Activated T-helper 1 cell treated with anti-CD3 and anti-CD28 coated beads, Interleukin-12 subunit alpha, Interleukin-12 subunit beta, Interleukin-2, Interleukin-4 antibody, amounts not matched to agents 30 ng/mL and 10 ng/mL and 1 ng/mL, durations not matched to agents 14 hours and 24 hours and 36 hours (primary cell): ENCODE results near the gene KRTAP10-1. TPM values are rescaled to one million over a fixed set of nuclear protein-coding genes. Genes with fewer than 3 reads are reported as not detected.
A peak's percentile ranks its signal among the peaks of the same experiment; 100 is the strongest.
"Not testable (repeated sequence)": the region's sequence is repeated elsewhere in the genome, so short reads cannot be mapped to it uniquely, and the experiment has no call there.

ENCODE experiments used
- DNase-seq: peaks from one replicate; pipeline ENCODE4 v3.0.0; 2021; ENCODE audit warnings: low spot score
- H3K27ac Mint-ChIP-seq: one replicate; pipeline ENCODE4 v1.8.0; 2021; ENCODE audit warnings: mild to moderate bottlenecking, mixed read lengths
- H3K27me3 Mint-ChIP-seq: one replicate; pipeline ENCODE4 v1.8.0; 2022; ENCODE audit warnings: mild to moderate bottlenecking, moderate library complexity, mixed read lengths; ENCODE audit not compliant: insufficient read depth
- H3K36me3 Mint-ChIP-seq: one replicate; pipeline ENCODE4 v1.8.0; 2021; ENCODE audit warnings: low read depth, mixed read lengths
- H3K4me1 Mint-ChIP-seq: one replicate; pipeline ENCODE4 v1.8.0; 2021; ENCODE audit warnings: low read depth, mixed read lengths
- H3K4me3 Mint-ChIP-seq: one replicate; pipeline ENCODE4 v1.8.0; 2021; ENCODE audit warnings: mild to moderate bottlenecking, moderate library complexity, mixed read lengths
- H3K9me3 Mint-ChIP-seq: one replicate; pipeline ENCODE4 v1.8.0; 2021; ENCODE audit warnings: mixed read lengths
- intact Hi-C: fragments of 100-400 bp; cut with micrococcal nuclease; formaldehyde crosslinking; loops from one replicate; pipeline ENCODE4 v1.15.1; 2024
- total RNA-seq: library from RNA; stranded (reverse); gene quantifications from 2 replicates; pipeline ENCODE4 v1.2.3, GENCODE V29; 2022

KRTAP10-1 gene
- total RNA-seq, 1 donor from 2014 or later: not detected

DNA sequence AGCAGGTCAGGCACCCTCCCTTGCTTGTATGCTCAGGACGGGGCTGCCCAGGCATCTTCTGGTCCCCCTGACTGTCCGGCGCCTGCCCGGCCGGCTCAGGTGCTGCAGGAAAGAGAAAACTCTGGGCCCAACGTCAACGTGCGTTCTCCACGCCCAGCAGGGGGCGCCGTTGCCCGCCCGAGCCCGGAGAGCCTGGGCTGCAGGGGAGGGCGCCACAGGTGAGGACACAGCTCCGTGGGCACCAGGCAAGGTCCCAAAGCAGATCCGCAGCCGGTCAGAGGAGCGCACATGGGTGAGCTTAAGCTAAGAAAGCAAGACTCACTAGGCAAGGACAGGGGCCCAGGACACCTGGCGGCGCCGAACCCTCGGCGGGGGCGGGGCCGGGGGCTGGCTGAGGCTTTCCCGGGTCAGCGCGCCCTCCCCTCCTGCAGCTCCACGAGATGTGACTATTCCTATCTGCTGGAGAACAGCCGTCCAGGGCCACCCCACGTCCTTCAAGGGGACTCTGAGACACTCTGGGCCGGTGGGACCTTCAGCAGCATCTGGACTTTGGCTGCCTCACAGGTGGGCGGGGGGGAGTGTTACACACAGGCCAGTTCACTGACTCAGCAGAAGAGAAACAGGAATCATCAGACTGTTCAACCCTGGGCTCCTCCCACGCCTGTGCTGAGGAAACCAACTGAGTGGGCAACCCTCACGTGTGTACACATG, 29.3 kb downstream of the KRTAP10-1 start:
- intact Hi-C loops: loop anchor here (1.0 to 2.0 kb wide), 4 partner anchors 232 to 364 kb away; partner anchors contain the start of gene UBE2G2
- Mint-ChIP-seq H3K27ac (no peak overlapping the region), H3K27me3 (peaks cover 6% of the 10 kb centered on the region), H3K9me3 (no peaks in the 10 kb centered on the region), H3K4me3 (no peak overlapping the region), H3K36me3 (no peaks in the 10 kb centered on the region), H3K4me1 (no peaks in the 10 kb centered on the region)
- DNase-seq: peak; percentile 72

DNA sequence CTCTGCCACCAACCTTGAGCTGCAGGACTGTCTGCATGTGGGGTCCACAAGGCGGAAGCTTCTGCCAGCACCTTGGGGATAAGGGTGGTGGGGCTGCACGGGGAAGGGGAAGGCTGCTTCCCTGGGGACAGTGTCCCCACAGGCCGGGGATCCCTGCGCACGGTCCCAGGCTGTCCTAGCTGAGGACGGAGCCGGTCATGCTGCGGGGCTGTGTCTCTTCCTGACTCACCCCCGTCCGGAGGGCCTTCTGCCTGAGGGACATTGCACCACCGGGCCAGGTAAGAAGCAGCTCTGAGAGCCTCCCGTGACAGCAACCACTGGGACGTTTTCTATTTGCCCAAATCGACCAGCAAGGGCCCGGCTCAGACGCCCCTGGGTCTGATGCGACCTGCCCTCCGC, 29.9 kb downstream of the KRTAP10-1 start:
- H3K36me3 Mint-ChIP-seq: no peaks in the 10 kb centered on the region
- intact Hi-C loops: loop anchor here (1.0 to 2.0 kb wide), 4 partner anchors 232 to 365 kb away; partner anchors contain the start of gene UBE2G2
- no peaks in the 10 kb centered on the region for H3K9me3 Mint-ChIP-seq
- H3K4me1 Mint-ChIP-seq: no peaks in the 10 kb centered on the region
- H3K27ac Mint-ChIP-seq: no peak overlapping the region
- H3K4me3 Mint-ChIP-seq: no peak overlapping the region
- peaks cover 6% of the 10 kb centered on the region for H3K27me3 Mint-ChIP-seq
- DNase-seq: no peak

DNA sequence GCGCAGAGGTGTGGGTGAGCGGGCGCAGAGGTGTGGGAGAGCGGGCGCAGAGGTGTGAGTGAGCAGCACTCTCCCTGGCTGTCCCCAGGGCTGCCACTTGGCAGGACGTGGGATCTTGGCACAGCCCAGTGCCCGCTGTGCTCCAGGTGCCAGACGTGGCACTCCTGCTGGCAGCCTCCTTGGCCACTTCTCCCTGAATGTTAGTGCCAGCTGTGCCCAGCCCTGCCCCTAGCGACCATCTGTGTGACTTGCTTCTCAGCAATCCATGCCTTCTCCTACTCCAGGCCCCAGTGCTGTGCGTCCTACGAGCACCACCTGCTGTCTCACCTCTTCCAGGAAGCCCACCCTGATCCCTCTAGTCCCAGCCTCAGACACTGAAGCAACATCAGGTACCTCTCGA, 30.5 kb downstream of the KRTAP10-1 start:
- Mint-ChIP-seq H3K27me3 (peaks cover 6% of the 10 kb centered on the region), H3K4me1 (no peaks in the 10 kb centered on the region), H3K9me3 (no peaks in the 10 kb centered on the region), H3K36me3 (no peaks in the 10 kb centered on the region), H3K27ac (no peak overlapping the region), H3K4me3 (no peak overlapping the region)
- intact Hi-C loops: no loop called here
- DNase-seq: no peak

DNA sequence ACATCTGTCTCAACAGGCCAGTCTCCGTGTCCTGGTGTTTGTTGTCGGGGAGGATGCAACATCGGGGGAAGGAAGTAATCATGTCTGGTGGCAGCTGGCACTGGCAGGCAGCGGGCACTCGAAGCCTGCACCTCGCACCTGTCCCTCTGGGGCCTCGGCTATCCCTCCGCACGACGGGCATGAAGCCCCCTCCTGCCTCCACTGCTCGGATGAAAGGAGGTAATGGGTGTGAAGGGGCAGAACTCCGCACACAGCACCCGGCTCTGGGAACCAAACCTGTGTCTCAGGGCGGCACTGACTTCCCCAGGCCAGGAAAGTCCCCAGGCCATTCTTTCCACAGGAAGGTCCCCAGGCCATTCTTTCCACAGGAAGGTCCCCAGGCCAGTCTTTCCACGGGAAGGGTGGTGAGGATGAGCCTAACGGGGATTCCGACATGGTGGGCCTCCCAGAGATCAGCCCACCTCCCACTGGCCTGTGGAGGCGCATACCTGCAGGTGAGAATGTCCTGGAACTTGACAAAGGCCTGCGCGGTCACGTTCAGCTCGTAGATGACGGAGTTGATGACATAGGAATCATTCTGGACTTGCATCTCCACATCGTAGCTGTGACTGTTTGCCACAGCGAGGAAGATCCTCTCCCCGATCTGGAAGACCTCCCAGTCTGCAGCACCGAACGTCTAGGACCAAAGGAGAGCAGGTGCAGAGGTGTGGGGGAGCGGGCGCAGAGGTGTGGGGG, 31.1 kb downstream of the KRTAP10-1 start:
- H3K27ac Mint-ChIP-seq: no peak overlapping the region
- no peak for DNase-seq
- intact Hi-C loops: no loop called here
- peaks cover 6% of the 10 kb centered on the region for H3K27me3 Mint-ChIP-seq
- H3K9me3 Mint-ChIP-seq: no peaks in the 10 kb centered on the region
- no peaks in the 10 kb centered on the region for H3K4me1 Mint-ChIP-seq
- H3K36me3 Mint-ChIP-seq: no peaks in the 10 kb centered on the region
- H3K4me3 Mint-ChIP-seq: no peak overlapping the region

DNA sequence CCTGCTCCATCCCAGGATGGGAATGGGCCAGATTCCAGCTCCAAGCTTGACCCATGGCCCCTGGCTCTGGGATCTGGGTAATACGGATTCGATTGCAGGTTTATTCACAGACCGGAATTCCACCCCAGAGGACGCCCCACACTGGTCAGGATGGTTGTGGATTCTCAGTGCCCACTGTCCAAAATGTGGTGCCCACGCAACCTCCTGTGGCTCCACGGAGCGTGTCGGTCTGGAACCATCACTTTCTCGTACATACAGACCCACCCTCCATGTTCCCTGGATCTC, 31.6 kb downstream of the KRTAP10-1 start:
- no peaks in the 10 kb centered on the region for H3K9me3 Mint-ChIP-seq
- DNase-seq: no peak
- H3K27ac Mint-ChIP-seq: no peak overlapping the region
- peaks cover 6% of the 10 kb centered on the region for H3K27me3 Mint-ChIP-seq
- no peak overlapping the region for H3K4me3 Mint-ChIP-seq
- no peaks in the 10 kb centered on the region for H3K36me3 Mint-ChIP-seq
- no peaks in the 10 kb centered on the region for H3K4me1 Mint-ChIP-seq
- intact Hi-C loops: no loop called here

DNA sequence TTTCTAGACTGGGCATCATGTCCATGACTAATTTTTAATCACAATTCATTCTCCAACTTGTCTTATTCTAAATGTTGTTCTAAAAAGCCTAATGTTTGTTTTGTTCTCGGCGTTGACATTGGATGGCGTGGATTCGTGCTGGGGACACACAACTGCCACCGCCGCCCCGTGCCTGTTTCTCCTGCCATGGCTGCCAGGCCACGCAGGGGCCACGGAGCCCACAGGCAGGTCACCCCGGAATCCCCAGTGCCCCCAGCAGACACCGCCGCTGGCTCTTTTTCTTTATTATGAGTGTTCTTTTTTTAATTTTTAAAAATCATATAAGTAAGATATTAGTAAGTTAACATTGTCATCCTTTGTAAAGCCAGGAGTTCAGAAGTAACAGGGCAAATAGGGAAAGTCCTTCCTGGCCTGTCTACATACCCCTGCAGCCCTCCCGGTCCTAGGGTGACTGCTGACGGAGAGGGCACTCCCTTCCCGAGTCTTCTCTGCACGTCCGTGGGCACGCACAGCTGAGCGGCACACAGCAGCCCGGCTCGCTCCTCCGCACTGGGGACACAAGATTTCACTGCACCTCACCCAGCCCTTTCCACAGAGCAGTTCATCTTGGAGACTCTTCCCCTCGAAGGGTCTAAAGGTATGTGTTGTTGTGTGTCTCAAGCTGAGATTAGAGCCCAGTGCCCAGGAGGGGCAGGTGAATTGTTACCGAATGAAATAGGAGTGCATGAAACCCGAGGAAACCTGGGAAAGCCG, 32.1 kb downstream of the KRTAP10-1 start:
- H3K4me3 Mint-ChIP-seq: no peak overlapping the region
- no peaks in the 10 kb centered on the region for H3K4me1 Mint-ChIP-seq
- H3K36me3 Mint-ChIP-seq: no peaks in the 10 kb centered on the region
- no peaks in the 10 kb centered on the region for H3K9me3 Mint-ChIP-seq
- peaks cover 6% of the 10 kb centered on the region for H3K27me3 Mint-ChIP-seq
- intact Hi-C loops: no loop called here
- no peak for DNase-seq
- H3K27ac Mint-ChIP-seq: no peak overlapping the region

DNA sequence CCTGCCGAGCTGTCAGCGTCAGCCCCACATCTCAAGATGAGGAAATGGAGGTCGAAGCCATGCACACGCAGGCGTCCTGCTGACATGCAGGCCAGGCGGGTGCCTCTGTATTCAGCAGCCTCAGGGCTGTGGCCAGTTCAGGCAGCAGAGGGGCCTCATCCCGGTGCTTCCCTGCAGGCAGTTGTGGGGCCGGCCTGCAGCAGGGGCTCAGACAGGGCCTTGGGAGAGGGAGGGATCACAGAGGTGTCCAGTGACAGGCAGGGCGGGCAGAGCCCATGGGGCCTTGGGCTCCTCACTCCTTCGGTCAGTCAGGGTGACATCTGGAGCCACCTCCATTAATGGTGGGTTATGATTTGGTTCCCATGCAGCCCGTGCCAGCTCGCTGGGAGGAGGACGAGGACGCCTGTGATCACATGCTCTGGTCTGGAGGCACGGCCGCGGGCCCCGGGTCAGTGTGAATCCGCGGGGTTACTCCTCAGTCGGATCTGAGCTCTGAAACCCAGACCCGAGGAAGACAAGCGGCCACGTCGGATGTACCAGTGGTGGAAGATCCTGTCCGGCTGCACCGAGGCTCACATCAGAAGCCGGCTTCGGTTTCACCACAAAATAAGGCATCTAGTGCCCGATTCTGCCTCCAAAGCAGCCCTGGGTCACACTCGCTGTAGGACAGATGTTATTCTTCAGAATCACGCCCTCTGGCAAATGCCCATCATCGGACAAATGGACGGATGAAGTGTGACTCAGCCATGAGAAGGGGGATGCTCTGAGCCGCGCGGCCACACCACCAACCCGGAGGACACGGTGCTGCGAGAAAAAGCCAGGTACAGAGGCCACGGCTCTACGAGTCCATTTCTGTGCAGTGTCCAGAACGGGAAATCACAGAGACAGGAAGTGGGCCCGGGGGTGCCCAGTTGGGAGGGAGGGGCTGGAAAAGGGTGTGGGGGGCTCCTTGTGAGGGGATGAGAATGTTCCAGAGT, 33.4 kb downstream of the KRTAP10-1 start:
- DNase-seq: no peak
- Mint-ChIP-seq H3K9me3 (no peaks in the 10 kb centered on the region), H3K27me3 (peaks cover 6% of the 10 kb centered on the region), H3K4me3 (no peak overlapping the region), H3K27ac (no peak overlapping the region), H3K4me1 (no peaks in the 10 kb centered on the region), H3K36me3 (no peaks in the 10 kb centered on the region)
- intact Hi-C loops: no loop called here

DNA sequence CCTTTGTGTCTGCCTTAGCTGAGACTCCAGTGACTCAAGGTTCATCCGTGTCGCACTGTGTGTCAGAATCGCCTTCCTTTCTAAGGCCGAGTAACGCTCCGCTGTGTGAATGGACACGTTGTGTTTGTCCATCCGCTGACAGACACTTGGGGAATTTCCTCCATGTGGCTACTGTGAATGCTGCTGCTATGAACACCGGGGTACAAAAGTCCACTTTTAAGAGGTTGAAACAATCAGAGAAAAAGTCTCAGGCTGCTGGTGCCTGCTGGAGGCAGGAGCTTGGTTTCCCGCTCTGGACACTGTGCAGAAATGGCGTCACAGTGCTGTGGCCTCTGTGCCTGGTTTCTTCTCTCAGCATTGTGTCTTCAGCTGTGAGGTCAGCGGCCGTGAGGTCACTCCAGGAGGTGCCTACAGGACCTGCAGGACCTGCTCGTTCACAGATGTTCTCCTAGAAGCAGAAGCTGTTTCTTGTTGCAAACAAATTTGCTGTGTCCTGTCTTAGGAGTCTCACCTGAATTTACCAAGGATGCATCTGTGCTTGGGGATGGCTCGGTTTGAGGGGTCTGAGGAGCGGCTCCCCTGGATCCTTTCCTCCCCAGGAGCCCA, 34.2 kb downstream of the KRTAP10-1 start:
- H3K27me3 Mint-ChIP-seq: peaks cover 3% of the 10 kb centered on the region

DNA sequence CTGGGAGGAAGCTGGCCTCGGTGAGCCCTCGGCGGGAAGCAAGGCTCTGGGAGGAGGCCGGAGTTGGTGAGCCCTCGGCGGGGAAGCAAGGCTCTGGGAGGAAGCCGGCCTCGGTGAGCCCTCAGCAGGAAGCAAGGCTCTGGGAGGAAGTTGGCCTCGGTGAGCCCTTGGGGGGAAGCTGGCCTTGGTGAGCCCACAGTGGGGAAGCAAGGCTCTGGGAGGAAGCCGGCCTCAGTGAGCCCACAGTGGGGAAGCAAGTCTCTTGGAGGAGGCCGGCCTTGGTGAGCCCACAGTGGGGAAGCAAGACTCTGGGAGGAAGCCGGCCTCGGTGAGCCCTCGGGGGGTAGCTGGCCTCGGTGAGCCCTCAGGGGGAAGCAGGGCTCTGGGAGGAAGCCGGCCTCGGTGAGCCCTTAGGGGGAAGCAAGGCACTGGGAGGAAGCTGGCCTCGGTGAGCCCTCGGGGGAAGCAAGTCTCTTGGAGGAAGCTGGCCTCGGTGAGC, 36.0 kb downstream of the KRTAP10-1 start:
- Mint-ChIP-seq H3K27me3 (peaks cover 3% of the 10 kb centered on the region), H3K4me3 (no peak overlapping the region), H3K9me3 (no peaks in the 10 kb centered on the region), H3K4me1 (no peaks in the 10 kb centered on the region), H3K36me3 (no peaks in the 10 kb centered on the region), H3K27ac (no peak overlapping the region)
- intact Hi-C loops: no loop called here
- DNase-seq: no peak

More for the DNA sequence above, 34.2 kb downstream of the KRTAP10-1 start:
- Mint-ChIP-seq H3K27ac (no peak overlapping the region), H3K4me1 (no peaks in the 10 kb centered on the region), H3K9me3 (no peaks in the 10 kb centered on the region), H3K4me3 (no peak overlapping the region), H3K36me3 (no peaks in the 10 kb centered on the region)
- intact Hi-C loops: no loop called here
- DNase-seq: no peak

DNA sequence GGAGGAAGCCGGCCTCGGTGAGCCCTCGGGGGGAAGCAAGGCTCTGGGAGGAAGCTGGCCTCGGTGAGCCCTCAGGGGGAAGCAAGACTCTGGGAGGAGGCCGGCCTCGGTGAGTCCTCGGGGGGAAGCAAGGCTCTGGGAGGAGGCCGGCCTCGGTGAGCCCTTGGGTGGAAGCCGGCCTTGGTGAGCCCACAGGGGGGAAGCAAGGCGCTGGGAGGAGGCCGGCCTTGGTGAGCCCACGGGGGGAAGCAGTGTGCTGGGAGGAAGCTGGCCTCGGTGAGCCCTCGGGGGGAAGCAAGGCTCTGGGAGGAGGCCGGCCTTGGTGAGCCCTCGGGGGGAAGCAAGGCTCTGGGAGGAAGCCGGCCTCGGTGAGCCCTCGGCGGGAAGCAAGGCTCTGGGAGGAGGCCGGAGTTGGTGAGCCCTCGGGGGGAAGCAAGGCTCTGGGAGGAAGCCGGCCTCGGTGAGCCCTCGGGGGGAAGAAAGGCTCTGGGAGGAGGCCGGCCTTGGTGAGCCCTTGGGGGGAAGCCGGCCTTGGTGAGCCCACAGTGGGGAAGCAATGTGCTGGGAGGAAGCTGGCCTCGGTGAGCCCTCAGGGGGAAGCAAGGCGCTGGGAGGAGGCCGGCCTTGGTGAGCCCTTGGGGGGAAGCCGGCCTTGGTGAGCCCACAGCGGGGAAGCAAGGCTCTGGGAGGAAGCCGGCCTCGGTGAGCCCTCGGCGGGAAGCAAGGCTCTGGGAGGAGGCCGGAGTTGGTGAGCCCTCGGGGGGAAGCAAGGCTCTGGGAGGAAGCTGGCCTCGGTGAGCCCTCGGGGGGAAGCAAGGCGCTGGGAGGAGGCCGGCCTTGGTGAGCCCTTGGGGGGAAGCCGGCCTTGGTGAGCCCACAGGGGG, 36.7 kb downstream of the KRTAP10-1 start:
- H3K4me1 Mint-ChIP-seq, intact Hi-C loops: not testable (repeated sequence)

DNA sequence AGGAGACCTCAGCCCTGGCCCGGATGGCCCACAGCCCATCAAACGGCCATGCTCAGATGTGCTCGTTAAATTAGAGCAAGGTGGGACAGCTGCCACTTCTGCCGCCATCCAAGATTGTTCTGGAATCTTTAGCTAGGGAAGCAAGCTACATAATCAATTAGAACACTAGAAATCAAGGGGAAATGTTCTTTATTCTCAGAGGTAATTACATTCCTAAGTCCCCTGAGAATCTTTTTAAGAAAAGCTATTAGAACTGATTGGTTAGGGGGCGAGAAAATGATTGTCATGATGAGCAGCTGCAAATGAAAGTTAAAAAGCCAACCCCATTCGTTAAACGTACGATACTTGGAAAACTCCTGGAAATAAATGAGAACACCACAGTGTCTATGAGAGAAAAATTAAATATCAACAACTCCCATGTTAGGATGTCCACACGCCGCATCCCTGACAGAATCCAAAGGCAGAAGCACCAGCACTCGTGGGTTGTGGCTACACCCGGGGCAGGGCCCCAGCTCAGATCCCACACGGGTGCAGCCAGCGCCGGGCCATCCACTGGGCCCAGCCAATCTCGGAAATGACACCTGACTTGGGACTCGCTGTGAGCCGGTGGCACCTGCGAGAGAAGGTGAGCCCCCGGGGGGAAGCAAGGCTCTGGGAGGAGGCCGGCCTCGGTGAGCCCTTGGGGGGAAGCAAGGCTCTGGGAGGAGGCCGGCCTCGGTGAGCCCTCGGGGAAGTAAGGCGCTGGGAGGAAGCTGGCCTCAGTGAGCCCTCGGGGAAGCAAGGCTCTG, 37.6 kb downstream of the KRTAP10-1 start:
- Mint-ChIP-seq H3K9me3 (no peaks in the 10 kb centered on the region), H3K36me3 (no peaks in the 10 kb centered on the region), H3K27ac (no peak overlapping the region), H3K4me1 (no peaks in the 10 kb centered on the region), H3K27me3 (peaks cover under 1% of the 10 kb centered on the region), H3K4me3 (no peak overlapping the region)
- intact Hi-C loops: no loop called here
- no peak for DNase-seq

More for the DNA sequence above, 36.7 kb downstream of the KRTAP10-1 start:
- DNase-seq, H3K4me3 Mint-ChIP-seq, H3K9me3 Mint-ChIP-seq, H3K27me3 Mint-ChIP-seq, H3K36me3 Mint-ChIP-seq, H3K27ac Mint-ChIP-seq: not testable (repeated sequence)
